ENCODE results near the gene THBD.

Gene THBD

GRCh38 chr20:23062632-23063031 lies 13.2 kb upstream of the THBD start:
- in situ Hi-C loops (cut with HindIII; ENCODE audit: low sequenced_read_pairs) = no loop called here

DNA sequence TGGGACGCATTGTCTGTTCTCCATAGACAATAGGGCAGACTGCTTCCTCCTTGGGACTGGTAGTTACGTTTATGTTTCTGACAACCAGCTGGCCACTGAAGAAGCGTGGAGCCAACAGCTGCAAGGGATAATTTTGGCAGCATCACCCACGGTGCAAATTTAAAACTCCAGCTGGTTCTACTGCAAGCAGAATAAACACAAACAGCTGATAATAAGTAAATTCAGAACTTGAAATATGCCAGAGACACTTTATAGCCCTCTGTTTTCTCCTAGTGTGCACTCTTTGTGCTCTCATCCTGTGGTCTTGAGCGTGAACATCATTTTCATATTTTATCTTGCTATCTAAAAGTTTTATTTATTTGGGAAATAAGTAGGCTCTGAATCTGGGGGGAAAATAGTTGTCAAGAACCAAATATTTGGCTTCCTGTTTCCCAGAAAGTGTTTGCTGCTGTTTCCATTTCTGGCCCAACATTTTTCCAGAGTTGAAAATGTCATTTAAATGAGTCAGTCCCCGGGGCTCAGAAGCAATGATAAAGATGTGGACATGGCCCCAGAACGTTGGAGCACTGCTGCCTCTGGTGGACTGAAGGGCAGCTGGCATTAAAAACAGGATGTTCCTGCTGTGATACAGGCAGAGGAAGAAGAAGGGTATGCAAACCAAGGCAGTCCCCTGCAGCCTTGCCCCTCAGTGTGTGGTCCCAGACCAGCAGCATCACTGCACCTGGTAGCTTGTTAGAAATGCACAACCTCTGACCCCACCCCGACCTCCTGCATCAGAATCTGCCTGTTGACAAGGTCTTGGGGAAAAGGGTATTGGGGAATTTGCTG lies 12.5 kb upstream of the THBD start:
- in situ Hi-C loops (cut with HindIII; ENCODE audit: low sequenced_read_pairs) = no loop called here

DNA sequence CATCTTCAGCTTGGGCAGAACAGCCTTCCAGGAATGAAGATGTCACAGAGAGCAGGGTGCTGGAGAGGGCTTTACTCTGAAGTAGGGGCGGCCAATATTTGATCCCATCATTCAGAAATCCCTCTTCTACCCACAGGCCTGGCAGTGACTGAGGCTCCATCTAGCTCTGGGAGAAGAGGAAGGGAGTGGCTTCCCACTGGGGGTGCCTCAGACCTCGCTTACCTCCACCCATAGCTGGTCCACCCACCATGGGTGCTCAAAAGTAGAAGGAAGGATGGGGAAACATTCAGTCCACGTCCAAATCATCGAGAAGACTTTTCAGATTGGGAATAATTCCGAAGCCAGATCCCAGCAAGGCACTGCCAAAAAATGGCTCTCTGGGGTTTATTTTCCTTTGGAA lies 11.8 kb upstream of the THBD start:
- in situ Hi-C loops (cut with HindIII; ENCODE audit: low sequenced_read_pairs) = no loop called here

DNA sequence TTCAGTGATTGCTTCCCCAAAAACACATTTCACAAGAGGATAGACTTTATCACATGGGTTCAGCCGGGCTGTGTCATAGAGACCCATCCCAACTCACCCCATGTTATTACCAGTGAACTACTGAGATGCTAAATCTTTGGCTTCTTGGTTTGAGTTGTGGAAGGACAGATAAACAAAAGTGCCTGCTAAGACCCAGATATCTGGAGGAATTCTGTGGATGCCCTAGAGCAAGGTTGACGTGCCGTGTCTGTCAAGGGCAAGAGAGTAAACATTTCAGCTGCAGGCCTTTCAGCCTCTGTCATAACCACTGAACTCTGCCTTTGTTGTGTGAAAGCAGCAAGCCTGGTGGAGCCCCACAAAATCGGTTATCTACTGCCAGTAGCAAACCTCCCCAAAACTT lies 11.2 kb upstream of the THBD start:
- in situ Hi-C loops (cut with HindIII; ENCODE audit: low sequenced_read_pairs) = no loop called here

DNA sequence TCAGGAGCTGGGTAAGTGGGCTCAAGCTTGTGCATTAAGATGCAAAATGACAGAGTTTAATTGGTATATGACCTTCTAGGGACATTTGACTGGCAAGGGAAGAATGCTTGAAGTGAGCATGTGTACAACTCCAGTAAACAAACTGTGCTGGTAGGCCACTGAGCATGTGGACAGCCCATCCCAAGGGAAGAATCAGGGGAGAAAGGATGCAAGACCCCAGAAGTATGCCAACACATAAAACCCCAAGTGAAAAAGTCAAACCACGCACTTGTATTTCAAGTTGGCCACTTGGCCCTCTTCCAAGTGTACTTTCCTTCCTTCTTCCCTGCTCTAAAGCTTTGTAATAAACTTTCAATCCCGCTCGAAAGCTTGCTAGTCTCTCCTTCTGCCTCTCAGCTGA lies 10.4 kb upstream of the THBD start:
- in situ Hi-C loops (cut with HindIII; ENCODE audit: low sequenced_read_pairs) = no loop called here

DNA sequence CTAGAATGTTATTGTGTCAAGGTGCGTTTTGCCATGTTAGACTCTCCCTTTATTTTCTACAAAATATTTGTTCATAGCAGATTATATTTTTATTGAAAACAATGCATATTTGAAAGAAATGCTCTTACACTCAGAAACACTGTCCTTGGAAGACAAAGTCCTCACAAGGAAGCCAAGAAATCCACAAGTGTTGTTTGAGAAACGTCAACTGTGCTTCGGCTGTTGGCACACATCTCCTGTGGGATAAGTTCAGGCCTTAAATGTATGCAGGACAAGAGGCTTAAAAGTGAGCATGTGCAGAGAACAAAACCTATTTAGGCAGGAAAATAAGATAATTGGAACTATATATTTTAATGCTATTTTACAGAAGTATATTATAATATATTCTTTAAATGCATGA lies 9.5 kb upstream of the THBD start:
- in situ Hi-C loops (cut with HindIII; ENCODE audit: low sequenced_read_pairs) = no loop called here

GRCh38 chr20:23058240-23058639 lies 8.8 kb upstream of the THBD start:
- in situ Hi-C loops (cut with HindIII; ENCODE audit: low sequenced_read_pairs) = no loop called here

DNA sequence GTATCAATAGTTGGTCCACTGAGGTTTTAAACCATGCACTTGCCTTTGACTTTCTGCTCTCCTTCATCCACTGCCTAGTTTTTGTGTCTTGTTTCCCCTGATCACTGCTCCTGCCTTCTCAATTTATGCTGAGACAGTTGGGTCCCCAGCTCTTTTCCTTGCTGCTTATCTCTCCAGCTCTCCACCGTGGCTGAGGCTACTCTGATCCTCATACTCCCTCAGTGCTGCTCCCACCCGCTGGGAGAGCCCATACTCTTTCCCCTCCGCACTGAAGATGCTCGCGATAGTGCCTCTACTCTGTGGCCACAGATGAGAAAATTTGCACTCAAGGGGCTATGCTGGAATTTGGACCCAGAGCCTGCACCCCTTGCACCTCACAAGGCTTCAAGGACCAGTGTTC lies 3.4 kb upstream of the THBD start:
- in situ Hi-C loops (cut with HindIII; ENCODE audit: low sequenced_read_pairs) = no loop called here

DNA sequence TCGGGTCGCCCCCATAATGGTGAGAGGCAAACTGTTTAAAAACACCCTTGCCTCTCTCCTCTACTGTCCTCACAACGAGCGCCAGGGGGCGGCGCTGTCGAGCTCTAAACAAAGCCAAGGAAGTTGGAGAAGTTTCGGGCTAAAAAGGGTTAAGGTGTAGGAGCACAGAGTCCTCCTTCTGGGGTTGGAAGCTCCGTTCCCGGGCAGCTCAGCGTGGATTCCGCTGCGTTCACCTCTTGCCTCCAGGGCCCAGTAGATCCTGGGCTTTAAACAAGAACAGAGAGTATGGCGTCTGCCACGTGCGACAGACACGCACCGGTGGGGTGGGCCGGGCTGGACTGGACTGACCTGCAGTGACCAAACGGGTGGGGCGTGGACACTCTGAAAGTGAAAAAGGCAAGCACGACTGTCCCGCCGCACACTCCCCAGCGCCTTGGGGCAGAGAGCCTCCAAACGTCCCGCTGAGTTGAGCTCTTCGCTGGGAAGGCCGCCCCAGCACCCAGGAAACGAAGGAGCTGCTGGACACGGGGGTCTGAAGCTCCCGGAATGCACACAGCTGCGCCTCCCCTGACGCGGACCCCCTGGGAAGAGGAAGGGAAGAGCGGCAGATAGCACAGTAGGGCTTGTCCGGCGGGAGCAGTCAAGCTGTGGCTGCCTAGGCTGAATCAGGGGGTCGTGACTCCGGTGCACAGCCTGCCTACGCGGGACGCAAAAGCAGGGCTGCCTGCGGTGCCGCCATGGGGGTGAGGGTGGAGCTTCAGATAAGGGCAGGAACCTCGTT lies 1.6 kb upstream of the THBD start:
- in situ Hi-C loops (cut with HindIII; ENCODE audit: low sequenced_read_pairs) = no loop called here

GRCh38 chr20:23050076-23050838 lies 785 bp upstream of the THBD start:
- in situ Hi-C loops (cut with HindIII; ENCODE audit: low sequenced_read_pairs) = no loop called here

GRCh38 chr20:23048283-23049200 lies 930 bp downstream of the THBD start:
- in situ Hi-C loops (cut with HindIII; ENCODE audit: low sequenced_read_pairs) = no loop called here

DNA sequence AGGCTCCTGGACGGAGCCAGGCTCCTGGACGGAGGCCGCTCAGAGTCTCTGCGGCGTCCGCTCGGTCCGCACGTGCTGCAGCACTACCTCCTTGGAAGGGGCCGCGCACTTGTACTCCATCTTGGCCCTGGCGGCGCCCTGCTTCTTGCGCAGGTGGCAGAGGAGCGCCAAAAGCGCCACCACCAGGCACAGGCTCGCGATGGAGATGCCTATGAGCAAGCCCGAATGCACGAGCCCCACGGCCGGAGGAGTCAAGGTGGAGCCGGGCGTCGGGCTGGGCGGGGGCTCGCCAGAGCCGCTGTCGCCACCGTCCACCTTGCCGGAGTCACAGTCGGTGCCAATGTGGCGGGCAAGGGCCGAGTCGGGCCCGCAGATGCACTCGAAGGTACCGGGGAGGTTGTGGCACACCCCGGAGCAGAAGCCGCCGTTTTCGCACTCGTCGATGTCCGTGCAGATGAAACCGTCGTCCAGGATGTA lies 1.7 kb downstream of the THBD start:
- in situ Hi-C loops (cut with HindIII; ENCODE audit: low sequenced_read_pairs) = no loop called here

GRCh38 chr20:23047001-23047737 lies 2.3 kb downstream of the THBD start:
- in situ Hi-C loops (cut with HindIII; ENCODE audit: low sequenced_read_pairs) = no loop called here

GRCh38 chr20:23046431-23046830 lies 3.0 kb downstream of the THBD start:
- in situ Hi-C loops (cut with HindIII; ENCODE audit: low sequenced_read_pairs) = no loop called here

GRCh38 chr20:23043376-23043775 lies 6.1 kb downstream of the THBD start:
- in situ Hi-C loops (cut with HindIII; ENCODE audit: low sequenced_read_pairs) = no loop called here

DNA sequence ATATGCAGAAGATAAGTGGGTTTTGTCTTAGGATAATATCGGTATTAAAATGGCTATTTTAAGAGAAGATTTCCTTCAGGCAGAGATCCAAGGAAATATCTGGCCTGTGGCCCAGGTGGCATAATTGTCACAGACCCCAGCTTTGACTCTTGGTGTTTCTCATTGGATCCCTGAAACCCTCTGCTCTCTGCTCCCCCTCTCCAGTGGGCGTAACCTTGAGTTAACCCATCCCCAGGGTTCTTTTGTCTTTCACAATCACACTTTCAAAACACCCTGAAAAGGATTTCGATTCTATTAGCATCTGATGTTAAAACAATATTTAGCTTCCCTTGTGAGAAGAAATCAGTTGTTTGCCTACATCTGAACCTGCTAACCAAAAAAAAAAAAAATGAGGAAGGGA lies 7.2 kb downstream of the THBD start:
- in situ Hi-C loops (cut with HindIII; ENCODE audit: low sequenced_read_pairs) = no loop called here

- in situ Hi-C loops (cut with HindIII; ENCODE audit: low sequenced_read_pairs) = no loop called here
Observed at GRCh38 chr20:23039885-23040508, 9.5 kb downstream of the THBD start.

- in situ Hi-C loops (cut with HindIII; ENCODE audit: low sequenced_read_pairs) = no loop called here
Observed at GRCh38 chr20:23039136-23039875, 10.2 kb downstream of the THBD start.

Data from DLD1 (cell line).